ENCODE results near the gene SYS1.

DNA sequence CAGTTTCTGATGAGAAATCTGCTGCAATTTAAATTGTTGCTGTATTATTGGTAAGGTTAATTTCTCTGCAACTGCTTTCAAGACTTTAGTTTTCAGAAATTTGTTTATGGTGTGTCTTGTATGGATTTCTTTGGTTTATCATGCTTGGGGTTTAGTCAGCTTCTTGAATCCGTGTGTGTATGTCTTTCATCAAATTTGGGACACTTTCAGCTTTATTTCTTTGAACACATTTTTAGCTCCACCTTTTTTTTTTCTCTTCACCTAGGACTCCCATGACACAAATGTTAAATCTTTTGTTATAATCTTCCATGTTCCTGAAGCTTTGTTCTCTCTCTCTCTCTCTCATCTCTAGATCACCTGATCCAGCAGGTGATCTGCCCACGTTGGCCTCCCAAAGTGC, 28.6 kb downstream of the SYS1 start:
- TF ChIP-seq, protein P1, sequence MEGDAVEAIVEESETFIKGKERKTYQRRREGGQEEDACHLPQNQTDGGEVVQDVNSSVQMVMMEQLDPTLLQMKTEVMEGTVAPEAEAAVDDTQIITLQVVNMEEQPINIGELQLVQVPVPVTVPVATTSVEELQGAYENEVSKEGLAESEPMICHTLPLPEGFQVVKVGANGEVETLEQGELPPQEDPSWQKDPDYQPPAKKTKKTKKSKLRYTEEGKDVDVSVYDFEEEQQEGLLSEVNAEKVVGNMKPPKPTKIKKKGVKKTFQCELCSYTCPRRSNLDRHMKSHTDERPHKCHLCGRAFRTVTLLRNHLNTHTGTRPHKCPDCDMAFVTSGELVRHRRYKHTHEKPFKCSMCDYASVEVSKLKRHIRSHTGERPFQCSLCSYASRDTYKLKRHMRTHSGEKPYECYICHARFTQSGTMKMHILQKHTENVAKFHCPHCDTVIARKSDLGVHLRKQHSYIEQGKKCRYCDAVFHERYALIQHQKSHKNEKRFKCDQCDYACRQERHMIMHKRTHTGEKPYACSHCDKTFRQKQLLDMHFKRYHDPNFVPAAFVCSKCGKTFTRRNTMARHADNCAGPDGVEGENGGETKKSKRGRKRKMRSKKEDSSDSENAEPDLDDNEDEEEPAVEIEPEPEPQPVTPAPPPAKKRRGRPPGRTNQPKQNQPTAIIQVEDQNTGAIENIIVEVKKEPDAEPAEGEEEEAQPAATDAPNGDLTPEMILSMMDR (IDR thresholded peaks at IDR 0.05), result no peak
- TF ChIP-seq POLR2A (IDR thresholded peaks at IDR 0.05), result no peak
